ENCODE results near the gene F12. TPM values are rescaled to one million over a fixed set of nuclear protein-coding genes. Genes with fewer than 3 reads are reported as not detected.
"Not testable (repeated sequence)": the region's sequence is repeated elsewhere in the genome, so short reads cannot be mapped to it uniquely, and the experiment has no call there.

The F12 gene
- total and polyA plus RNA-seq, 2 donors (not counting 3 experiments of a cell fraction or from before 2014, with no cell fraction given): 1.00 to 1.4 TPM

DNA sequence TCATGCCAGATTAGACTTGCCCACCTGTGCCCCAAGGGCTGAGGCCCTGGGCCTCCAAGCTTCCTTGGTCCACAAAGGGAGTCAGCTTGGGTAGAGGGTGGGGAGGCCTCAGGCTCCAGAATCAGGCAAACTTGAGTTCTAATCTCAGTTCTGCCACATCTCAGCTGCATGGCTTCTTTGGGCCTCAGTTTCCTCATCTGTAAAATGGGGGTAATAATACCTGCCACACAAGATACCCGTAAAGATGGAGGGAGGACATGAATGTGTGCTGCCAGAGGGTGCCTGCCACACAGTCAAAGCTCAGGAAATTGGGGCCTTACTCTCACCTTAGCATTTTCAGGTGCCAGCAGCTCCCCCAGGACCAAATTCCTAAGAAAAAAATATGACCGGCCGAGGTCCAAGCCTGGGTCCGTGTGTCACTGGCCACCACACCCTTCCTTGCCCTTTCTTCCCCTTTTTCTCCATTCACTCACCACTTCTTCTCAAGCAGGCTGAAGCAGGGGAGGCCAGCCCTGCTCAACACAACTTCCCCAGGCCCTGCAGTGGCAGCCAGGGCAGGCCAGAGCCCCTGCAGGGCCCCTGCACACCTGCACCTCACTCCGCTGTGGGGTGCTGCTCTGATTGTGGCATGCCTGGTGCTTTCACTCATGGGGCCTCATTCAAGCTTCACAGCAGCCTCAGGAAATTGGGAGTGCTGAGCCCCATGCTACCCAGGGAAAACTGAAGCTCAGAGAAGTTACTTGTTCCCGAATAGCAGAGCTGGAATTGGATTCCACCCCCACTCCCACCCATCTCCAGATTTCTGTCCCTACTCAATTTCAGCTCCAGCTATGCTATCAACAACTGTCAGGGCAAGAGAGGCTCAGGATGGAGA, 47.7 kb downstream of the F12 start:
- Histone ChIP-seq H3K4me3 (replicated peaks in 1 of 3; ENCODE audit: insufficient read depth in 1 of 3, low read depth in 1 of 3, low read length in 3 of 3) (no peak overlapping the region), H3K36me3 (ENCODE audit: control insufficient read depth in 2 of 2, extremely low read depth in 1 of 2, insufficient read depth in 2 of 2, low read length in 2 of 2) (no peaks in the 10 kb centered on the region), H3K79me2 (ENCODE audit: control insufficient read depth, insufficient read depth, low read length) (no peaks in the 10 kb centered on the region), H3K9me1 (replicated peaks; ENCODE audit: control insufficient read depth, extremely low read depth, insufficient read depth, low read length) (no peaks in the 10 kb centered on the region), H3K9me3 (replicated peaks; ENCODE audit: control insufficient read depth, insufficient read depth, low read length) (no peaks in the 10 kb centered on the region), H3K27ac (ENCODE audit: insufficient read depth, low read depth, low read length) (no peak overlapping the region), H2AFZ (ENCODE audit: low read depth, low read length) (no peak overlapping the region), H3K4me1 (ENCODE audit: control insufficient read depth, extremely low read depth, insufficient read depth, low read length) (peaks cover 25% of the 10 kb centered on the region), H3K4me2 (ENCODE audit: insufficient read depth, low read length) (no peak overlapping the region), H3K27me3 (ENCODE audit: control insufficient read depth in 2 of 2, insufficient read depth in 2 of 2, low read length in 2 of 2) (no peaks in the 10 kb centered on the region), H4K20me1 (replicated peaks; ENCODE audit: control insufficient read depth, extremely low read depth, insufficient read depth, low read length) (no peaks in the 10 kb centered on the region), H3K9ac (replicated peaks; ENCODE audit: extremely low read depth, insufficient read depth, low read length) (no peak overlapping the region)
- no TSS peak for BruUV-seq (replicated peaks)
- no peak for FAIRE-seq
- ChIA-PET POLR2A (interaction anchor here (1.1 kb wide), 1 partner anchor 11 kb away, joined by 6 read pairs; the partner anchor contains the start of gene LMAN2), CTCF (interaction anchor here (1.0 to 2.4 kb wide), 6 partner anchors 9 to 250 kb away, joined by 3 to 15 read pairs (median 6); partner anchors contain the start of gene LMAN2)
- TF ChIP-seq, protein P1, sequence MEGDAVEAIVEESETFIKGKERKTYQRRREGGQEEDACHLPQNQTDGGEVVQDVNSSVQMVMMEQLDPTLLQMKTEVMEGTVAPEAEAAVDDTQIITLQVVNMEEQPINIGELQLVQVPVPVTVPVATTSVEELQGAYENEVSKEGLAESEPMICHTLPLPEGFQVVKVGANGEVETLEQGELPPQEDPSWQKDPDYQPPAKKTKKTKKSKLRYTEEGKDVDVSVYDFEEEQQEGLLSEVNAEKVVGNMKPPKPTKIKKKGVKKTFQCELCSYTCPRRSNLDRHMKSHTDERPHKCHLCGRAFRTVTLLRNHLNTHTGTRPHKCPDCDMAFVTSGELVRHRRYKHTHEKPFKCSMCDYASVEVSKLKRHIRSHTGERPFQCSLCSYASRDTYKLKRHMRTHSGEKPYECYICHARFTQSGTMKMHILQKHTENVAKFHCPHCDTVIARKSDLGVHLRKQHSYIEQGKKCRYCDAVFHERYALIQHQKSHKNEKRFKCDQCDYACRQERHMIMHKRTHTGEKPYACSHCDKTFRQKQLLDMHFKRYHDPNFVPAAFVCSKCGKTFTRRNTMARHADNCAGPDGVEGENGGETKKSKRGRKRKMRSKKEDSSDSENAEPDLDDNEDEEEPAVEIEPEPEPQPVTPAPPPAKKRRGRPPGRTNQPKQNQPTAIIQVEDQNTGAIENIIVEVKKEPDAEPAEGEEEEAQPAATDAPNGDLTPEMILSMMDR (IDR thresholded peaks at IDR 0.05; ENCODE audit: extremely low read depth in 1 of 2, insufficient read depth in 1 of 2, low read depth in 1 of 2, low read length in 2 of 2): no peak
- TF ChIP-seq MYC (IDR thresholded peaks at IDR 0.05; ENCODE audit: low read depth, low read length): no peak
- no peak for TF ChIP-seq FOS (IDR thresholded peaks at IDR 0.05; ENCODE audit: borderline replicate concordance, insufficient read depth, low read length)
- no peak for TF ChIP-seq POLR2A (IDR thresholded peaks at IDR 0.05; ENCODE audit: low read depth, low read length)
- no peak for TF ChIP-seq GATA2 (IDR thresholded peaks at IDR 0.05; ENCODE audit: insufficient read depth, insufficient read length, low read depth, low read length)
- TF ChIP-seq JUN (IDR thresholded peaks at IDR 0.05; ENCODE audit: borderline replicate concordance, insufficient read depth, insufficient read length, low read depth): no peak
- TF ChIP-seq POLR2AphosphoS5 (IDR thresholded peaks at IDR 0.05; ENCODE audit: insufficient read depth, low read depth, low read length): no peak
- TF ChIP-seq, protein P2, sequence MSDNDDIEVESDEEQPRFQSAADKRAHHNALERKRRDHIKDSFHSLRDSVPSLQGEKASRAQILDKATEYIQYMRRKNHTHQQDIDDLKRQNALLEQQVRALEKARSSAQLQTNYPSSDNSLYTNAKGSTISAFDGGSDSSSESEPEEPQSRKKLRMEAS (IDR thresholded peaks at IDR 0.05; ENCODE audit: insufficient read depth, insufficient read length): no peak
- TF ChIP-seq EZH2 (IDR thresholded peaks at IDR 0.05; ENCODE audit: borderline replicate concordance, low read depth, low read length, severe bottlenecking): no peak
- intact Hi-C loops (cut with micrococcal nuclease) (no loop called here), dilution Hi-C loops (cut with MboI; ENCODE audit: extremely low pct_ligation_motif_present, low sequenced_read_pairs) (loop anchor here (5.0 kb wide), 1 partner anchor 39 kb away; no protein-coding TSS in a partner anchor)
- DNase-seq (ENCODE audit: low read depth, low spot score): no peak

DNA sequence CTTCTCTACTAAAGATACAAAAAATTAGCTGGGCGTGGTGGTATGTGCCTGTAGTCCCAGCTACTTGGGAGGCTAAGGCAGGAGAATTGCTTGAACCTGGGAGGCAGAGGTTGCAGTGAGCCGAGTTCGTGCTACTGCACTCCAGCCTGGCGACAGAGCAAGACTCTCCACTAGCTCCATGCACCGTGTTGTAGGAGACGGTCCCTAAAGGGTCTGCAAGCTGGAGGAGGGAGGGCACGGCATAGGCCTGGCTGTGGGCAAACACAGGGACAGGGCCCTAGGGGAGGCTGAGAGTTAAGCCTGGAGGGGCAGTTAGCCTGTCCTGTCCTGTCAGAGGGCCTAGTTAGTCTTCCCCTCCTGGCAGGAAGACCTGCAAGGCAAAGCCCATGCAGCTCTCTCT, 48.6 kb downstream of the F12 start:
- H3K27me3 ChIP-seq (ENCODE audit: control insufficient read depth in 2 of 2, insufficient read depth in 2 of 2, low read length in 2 of 2); H3K9ac ChIP-seq (replicated peaks; ENCODE audit: extremely low read depth, insufficient read depth, low read length); H3K4me3 ChIP-seq (replicated peaks in 1 of 3; ENCODE audit: insufficient read depth in 1 of 3, low read depth in 1 of 3, low read length in 3 of 3); H3K9me1 ChIP-seq (replicated peaks; ENCODE audit: control insufficient read depth, extremely low read depth, insufficient read depth, low read length); H3K9me3 ChIP-seq (replicated peaks; ENCODE audit: control insufficient read depth, insufficient read depth, low read length); H3K36me3 ChIP-seq (ENCODE audit: control insufficient read depth in 2 of 2, extremely low read depth in 1 of 2, insufficient read depth in 2 of 2, low read length in 2 of 2); BruUV-seq (replicated peaks); H3K79me2 ChIP-seq (ENCODE audit: control insufficient read depth, insufficient read depth, low read length); FAIRE-seq; DNase-seq (ENCODE audit: low read depth, low spot score); H3K4me2 ChIP-seq (ENCODE audit: insufficient read depth, low read length); H3K27ac ChIP-seq (ENCODE audit: insufficient read depth, low read depth, low read length); H2AFZ ChIP-seq (ENCODE audit: low read depth, low read length); intact Hi-C loops (cut with micrococcal nuclease); H4K20me1 ChIP-seq (replicated peaks; ENCODE audit: control insufficient read depth, extremely low read depth, insufficient read depth, low read length): not testable (repeated sequence)
- POLR2A ChIA-PET: interaction anchor here (1.0 to 1.1 kb wide), 2 partner anchors 10 kb away, joined by 3 to 6 read pairs; partner anchors contain the start of gene LMAN2
- H3K4me1 ChIP-seq (ENCODE audit: control insufficient read depth, extremely low read depth, insufficient read depth, low read length): peaks cover 19% of the 10 kb centered on the region
- CTCF ChIA-PET: interaction anchor here (1.2 to 2.4 kb wide), 5 partner anchors 10 to 249 kb away, joined by 3 to 15 read pairs (median 8); no protein-coding TSS in a partner anchor
- dilution Hi-C loops (cut with MboI; ENCODE audit: extremely low pct_ligation_motif_present, low sequenced_read_pairs): loop anchor here (5.0 kb wide), 1 partner anchor 38 kb away; no protein-coding TSS in a partner anchor
